22Rv1 (cell line): Measurements from ENCODE around the gene VWA1.
"Not testable (repeated sequence)": the region's sequence is repeated elsewhere in the genome, so short reads cannot be mapped to it uniquely, and the experiment has no call there.

Experiments
- ZFX ChIP-seq: fragments of 450-650 bp; IDR thresholded peaks from 2 replicates; pipeline ENCODE4 v1.6.1; 2017; ENCODE audit warnings: antibody characterized with exemption, borderline replicate concordance
- TF ChIP-seq, protein P1 (sequence below): fragments of 450-650 bp; IDR thresholded peaks from 2 replicates; pipeline ENCODE4 v1.5.1; 2017; ENCODE audit warnings: mild to moderate bottlenecking

DNA sequence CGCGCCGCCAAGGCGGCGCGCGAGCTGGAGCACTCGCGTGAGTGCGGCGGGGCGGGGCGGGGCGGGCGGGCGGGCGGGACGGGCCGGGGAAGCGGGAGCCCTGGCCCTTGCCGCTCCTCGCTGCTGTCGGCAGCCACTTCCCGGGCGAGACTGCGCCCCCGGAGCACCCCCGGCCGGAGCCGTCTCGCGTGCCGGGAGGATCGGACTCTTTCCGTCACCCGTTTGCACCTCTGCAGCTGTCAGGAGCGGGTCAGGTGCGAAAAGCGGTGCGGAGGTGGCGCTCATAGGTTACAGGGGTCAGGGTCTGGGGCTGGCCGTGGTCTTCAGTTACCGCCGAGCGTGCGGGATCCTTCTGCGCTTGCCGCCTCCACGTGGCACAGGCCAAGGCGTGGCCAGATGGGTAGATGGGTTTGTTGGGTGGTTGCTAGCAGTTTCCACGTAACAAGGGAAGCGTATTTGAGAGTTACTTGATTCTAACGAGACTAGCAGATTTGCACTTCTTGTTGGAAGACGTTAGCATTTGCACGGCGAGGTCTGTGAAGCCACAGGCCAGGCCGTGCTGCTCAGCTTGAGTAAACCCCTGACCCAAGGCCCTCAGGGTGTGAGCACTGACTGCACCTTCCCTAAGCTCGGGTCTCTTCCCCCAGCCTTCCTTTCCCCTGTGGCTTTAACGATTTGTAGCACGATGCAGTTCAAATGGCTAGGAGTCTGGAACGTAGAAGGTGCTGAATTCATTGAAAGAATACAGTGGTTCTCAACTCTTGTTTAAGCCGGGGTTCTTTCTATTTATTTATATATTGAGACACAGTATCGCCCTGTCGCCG lies 36.8 kb downstream of the VWA1 start:
- TF ChIP-seq, protein P1, sequence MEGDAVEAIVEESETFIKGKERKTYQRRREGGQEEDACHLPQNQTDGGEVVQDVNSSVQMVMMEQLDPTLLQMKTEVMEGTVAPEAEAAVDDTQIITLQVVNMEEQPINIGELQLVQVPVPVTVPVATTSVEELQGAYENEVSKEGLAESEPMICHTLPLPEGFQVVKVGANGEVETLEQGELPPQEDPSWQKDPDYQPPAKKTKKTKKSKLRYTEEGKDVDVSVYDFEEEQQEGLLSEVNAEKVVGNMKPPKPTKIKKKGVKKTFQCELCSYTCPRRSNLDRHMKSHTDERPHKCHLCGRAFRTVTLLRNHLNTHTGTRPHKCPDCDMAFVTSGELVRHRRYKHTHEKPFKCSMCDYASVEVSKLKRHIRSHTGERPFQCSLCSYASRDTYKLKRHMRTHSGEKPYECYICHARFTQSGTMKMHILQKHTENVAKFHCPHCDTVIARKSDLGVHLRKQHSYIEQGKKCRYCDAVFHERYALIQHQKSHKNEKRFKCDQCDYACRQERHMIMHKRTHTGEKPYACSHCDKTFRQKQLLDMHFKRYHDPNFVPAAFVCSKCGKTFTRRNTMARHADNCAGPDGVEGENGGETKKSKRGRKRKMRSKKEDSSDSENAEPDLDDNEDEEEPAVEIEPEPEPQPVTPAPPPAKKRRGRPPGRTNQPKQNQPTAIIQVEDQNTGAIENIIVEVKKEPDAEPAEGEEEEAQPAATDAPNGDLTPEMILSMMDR: not testable (repeated sequence)
- TF ChIP-seq ZFX: not testable (repeated sequence)
